PC-3 (cell line): ENCODE measurements around the gene CCDC91. TPM values are rescaled to one million over a fixed set of nuclear protein-coding genes. Genes with fewer than 3 reads are reported as not detected.

Experiments used
- ATAC-seq: fragments of 200-7000 bp; cut with Tn5 transposase; 2 replicates; pipeline ENCODE4 v1.9.1; 2020; ENCODE audit warnings: mild to moderate bottlenecking, moderate library complexity
- BruUV-seq: library from RNA; stranded (reverse); fragments of 400-500 nt; replicated peaks from 2 replicates; lab custom pipeline; 2021; lab: Mats Ljungman, UMichigan
- CTCF ChIA-PET: fragments of 300-600 bp; sonication (Branson Sonifier 250); formaldehyde crosslinking; loops from one replicate; lab custom pipeline; 2022; ENCODE audit warnings: antibody characterized with exemption; lab: Charles Lee
- POLR2A ChIA-PET: fragments of 300-600 bp; sonication (Branson Sonifier 250); formaldehyde crosslinking; loops from one replicate; lab custom pipeline; 2022; ENCODE audit warnings: antibody characterized with exemption; ENCODE audit not compliant: unreplicated experiment; lab: Charles Lee
- DNase-seq: peaks from one replicate; pipeline ENCODE4 v3.0.0-alpha.2; 2015
- H2AFZ ChIP-seq: fragments of 300-600 bp; sonication (generic); 2 replicates; pipeline ENCODE4 v1.6.0; 2016; ENCODE audit warnings: antibody characterized with exemption, low read length
- H3F3A ChIP-seq: fragments of 300-600 bp; sonication (generic); one replicate; pipeline ENCODE4 v1.6.0; 2017; ENCODE audit warnings: antibody characterized with exemption, low read length, control low read depth, mild to moderate bottlenecking; ENCODE audit not compliant: unreplicated experiment
- H3K27ac ChIP-seq: fragments of 300-600 bp; sonication (generic); 2 replicates; pipeline ENCODE4 v1.5.1; 2016; ENCODE audit warnings: mild to moderate bottlenecking, low read length
- H3K27me3 ChIP-seq: fragments of 300-600 bp; sonication (generic); 2 replicates; pipeline ENCODE4 v1.6.1; 2016; ENCODE audit warnings: low read length, mixed read lengths
- H3K36me3 ChIP-seq: fragments of 300-600 bp; sonication (generic); 2 replicates; pipeline ENCODE4 v1.6.1; 2016; ENCODE audit warnings: low read depth, mixed run types, low read length, mixed read lengths
- H3K4me1 ChIP-seq: fragments of 300-600 bp; sonication (generic); 2 replicates; pipeline ENCODE4 v1.5.1; 2016; ENCODE audit warnings: low read length; ENCODE audit not compliant: insufficient read depth
- H3K4me2 ChIP-seq: fragments of 300-600 bp; sonication (generic); 2 replicates; pipeline ENCODE4 v1.6.0; 2016; ENCODE audit warnings: low read length
- H3K4me3 ChIP-seq: fragments of 300-600 bp; sonication (generic); 2 replicates; pipeline ENCODE4 v1.5.1; 2016; ENCODE audit warnings: mild to moderate bottlenecking, low read length, mixed read lengths
- H3K79me2 ChIP-seq: fragments of 300-600 bp; sonication (generic); 2 replicates; pipeline ENCODE4 v1.6.1; 2017; ENCODE audit warnings: low read length, mixed read lengths
- H3K9ac ChIP-seq: fragments of 300-600 bp; sonication (generic); 2 replicates; pipeline ENCODE4 v1.6.0; 2016; ENCODE audit warnings: mild to moderate bottlenecking, low read length
- H3K9me2 ChIP-seq: fragments of 300-600 bp; sonication (generic); replicated peaks from 2 replicates; pipeline ENCODE4 v1.6.1; 2016; ENCODE audit warnings: mixed run types, low read length, mixed read lengths
- H3K9me3 ChIP-seq: fragments of 300-600 bp; sonication (generic); 2 replicates; pipeline ENCODE4 v1.6.1; 2016; ENCODE audit warnings: low read length, mixed read lengths
- H4K20me1 ChIP-seq: fragments of 300-600 bp; sonication (generic); 2 replicates; pipeline ENCODE4 v1.6.1; 2016; ENCODE audit warnings: low read length, mixed read lengths
- EZH2 ChIP-seq: fragments of 300-600 bp; sonication (generic); IDR thresholded peaks from one replicate; pipeline ENCODE4 v1.6.1; 2017; ENCODE audit warnings: antibody characterized with exemption, mild to moderate bottlenecking, low read length; ENCODE audit not compliant: unreplicated experiment
- EZH2phosphoT487 ChIP-seq: fragments of 300-600 bp; sonication (generic); IDR thresholded peaks from 2 replicates; pipeline ENCODE4 v1.6.1; 2018; ENCODE audit warnings: mild to moderate bottlenecking, antibody characterized with exemption, low read length, borderline replicate concordance
- intact Hi-C: fragments of 100-400 bp; cut with micrococcal nuclease; formaldehyde crosslinking; loops from 2 replicates; pipeline ENCODE4 v1.9.0; 2023
- total RNA-seq: library from RNA; depleted of rRNA; stranded (reverse); fragments of >200 nt; gene quantifications from 2 replicates; pipeline ENCODE4 v1.2.3, GENCODE V29; 2014
- TF ChIP-seq, protein P1 (sequence below): fragments of 300-600 bp; sonication (generic); conservative IDR thresholded peaks from 2 replicates; pipeline ENCODE4 v1.5.1; 2017; ENCODE audit warnings: antibody characterized with exemption, low read depth, mild to moderate bottlenecking, low read length

Gene CCDC91
- total RNA-seq, 1 experiment from 2014 or later: 15.7 TPM

- Histone ChIP-seq H3K9ac (no peak overlapping the region), H2AFZ (0 out of 2 replicates have a peak overlapping the region, but pooled peaks have one; percentile 4), H3K27me3 (no peaks in the 10 kb centered on the region), H3K79me2 (peaks cover 4% of the 10 kb centered on the region; the same call in 1 of the 2 replicates), H3K4me2 (peak overlapping the region; percentile 52), H3K9me2 (no peaks in the 10 kb centered on the region), H3K4me3 (no peak overlapping the region), H4K20me1 (no peaks in the 10 kb centered on the region), H3F3A (no peaks in the 10 kb centered on the region), H3K4me1 (peaks cover 20% of the 10 kb centered on the region), H3K27ac (peak overlapping the region; percentile 10; the same call in 1 of the 2 replicates), H3K36me3 (no peaks in the 10 kb centered on the region), H3K9me3 (no peaks in the 10 kb centered on the region)
- intact Hi-C loops: no loop called here
- ChIA-PET POLR2A (no interaction called here), CTCF (no interaction called here)
- no TSS peak for BruUV-seq
- TF ChIP-seq, protein P1, sequence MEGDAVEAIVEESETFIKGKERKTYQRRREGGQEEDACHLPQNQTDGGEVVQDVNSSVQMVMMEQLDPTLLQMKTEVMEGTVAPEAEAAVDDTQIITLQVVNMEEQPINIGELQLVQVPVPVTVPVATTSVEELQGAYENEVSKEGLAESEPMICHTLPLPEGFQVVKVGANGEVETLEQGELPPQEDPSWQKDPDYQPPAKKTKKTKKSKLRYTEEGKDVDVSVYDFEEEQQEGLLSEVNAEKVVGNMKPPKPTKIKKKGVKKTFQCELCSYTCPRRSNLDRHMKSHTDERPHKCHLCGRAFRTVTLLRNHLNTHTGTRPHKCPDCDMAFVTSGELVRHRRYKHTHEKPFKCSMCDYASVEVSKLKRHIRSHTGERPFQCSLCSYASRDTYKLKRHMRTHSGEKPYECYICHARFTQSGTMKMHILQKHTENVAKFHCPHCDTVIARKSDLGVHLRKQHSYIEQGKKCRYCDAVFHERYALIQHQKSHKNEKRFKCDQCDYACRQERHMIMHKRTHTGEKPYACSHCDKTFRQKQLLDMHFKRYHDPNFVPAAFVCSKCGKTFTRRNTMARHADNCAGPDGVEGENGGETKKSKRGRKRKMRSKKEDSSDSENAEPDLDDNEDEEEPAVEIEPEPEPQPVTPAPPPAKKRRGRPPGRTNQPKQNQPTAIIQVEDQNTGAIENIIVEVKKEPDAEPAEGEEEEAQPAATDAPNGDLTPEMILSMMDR: no peak
- TF ChIP-seq EZH2: no peak
- TF ChIP-seq EZH2phosphoT487: no peak
- ATAC-seq: peak; percentile 64
- peak; percentile 61 for DNase-seq
These were observed 62.9 kb downstream of the CCDC91 start for GRCh38 chr12:28253161-28253641.

GRCh38 chr12:28257411-28257810 lies 67.2 kb downstream of the CCDC91 start:
- Histone ChIP-seq H3K79me2 (no peaks in the 10 kb centered on the region), H3K4me1 (peaks cover 24% of the 10 kb centered on the region), H4K20me1 (no peaks in the 10 kb centered on the region), H3K4me2 (no peak overlapping the region), H3K27me3 (no peaks in the 10 kb centered on the region), H3K9me3 (no peaks in the 10 kb centered on the region), H3K36me3 (no peaks in the 10 kb centered on the region), H3K4me3 (no peak overlapping the region), H3F3A (no peaks in the 10 kb centered on the region), H3K27ac (no peak overlapping the region), H3K9me2 (no peaks in the 10 kb centered on the region), H2AFZ (no peak overlapping the region), H3K9ac (no peak overlapping the region)
- DNase-seq: no peak
- TF ChIP-seq, protein P1: no peak
- ChIA-PET CTCF (no interaction called here), POLR2A (no interaction called here)
- intact Hi-C loops: no loop called here
- ATAC-seq: no peak
- BruUV-seq: no TSS peak

DNA sequence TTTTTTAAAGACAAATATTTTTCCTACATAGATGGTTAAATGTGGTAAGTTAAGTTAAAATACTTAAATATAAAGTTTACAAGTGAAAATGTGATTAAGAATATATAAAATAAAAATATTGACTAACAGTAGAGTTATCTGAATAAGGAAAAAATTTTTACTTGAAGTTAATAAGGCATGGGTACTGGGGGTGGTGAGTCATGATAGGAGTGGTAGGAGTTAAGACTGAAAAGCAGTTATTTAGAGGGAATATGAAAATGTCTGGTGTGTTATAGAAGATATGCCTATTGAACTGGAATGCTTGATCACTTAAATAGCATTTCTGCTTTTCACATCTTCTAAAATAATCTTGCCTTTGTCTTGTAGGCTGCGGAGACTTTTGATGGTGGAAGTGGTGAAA lies 68.7 kb downstream of the CCDC91 start:
- Histone ChIP-seq H3K4me1 (peaks cover 10% of the 10 kb centered on the region), H2AFZ (no peak overlapping the region), H3K36me3 (no peaks in the 10 kb centered on the region), H3K4me3 (no peak overlapping the region), H4K20me1 (no peaks in the 10 kb centered on the region), H3K9ac (no peak overlapping the region), H3K4me2 (no peak overlapping the region), H3K27ac (no peak overlapping the region), H3K9me2 (no peaks in the 10 kb centered on the region), H3K27me3 (no peaks in the 10 kb centered on the region), H3K9me3 (no peaks in the 10 kb centered on the region), H3K79me2 (no peaks in the 10 kb centered on the region), H3F3A (no peaks in the 10 kb centered on the region)
- ATAC-seq (peak; percentile 70), DNase-seq (peak; percentile 12)
- BruUV-seq: no TSS peak
- intact Hi-C loops: no loop called here
- ChIA-PET POLR2A (no interaction called here), CTCF (no interaction called here)
- TF ChIP-seq, protein P1: no peak
- TF ChIP-seq EZH2phosphoT487 (no peak), EZH2 (no peak)
